Pulmonary artery endothelial cell (primary cell): ENCODE data around the gene CROCC2. TPM values are rescaled to one million over a fixed set of nuclear protein-coding genes. Genes with fewer than 3 reads are reported as not detected.
A peak's percentile ranks its signal among the peaks of the same experiment; 100 is the strongest.

Experiments
- DNase-seq: peaks from one replicate; pipeline ENCODE4 v3.0.0-alpha.2; 2011; ENCODE audit warnings: low read depth, low spot score
- total RNA-seq: library from RNA; depleted of rRNA; stranded (reverse); fragments of >200 nt; gene quantifications from 2 replicates; pipeline ENCODE4 v1.2.3, GENCODE V29; 2014

Gene CROCC2
- total RNA-seq, 1 donor from 2014 or later, result not detected

DNA sequence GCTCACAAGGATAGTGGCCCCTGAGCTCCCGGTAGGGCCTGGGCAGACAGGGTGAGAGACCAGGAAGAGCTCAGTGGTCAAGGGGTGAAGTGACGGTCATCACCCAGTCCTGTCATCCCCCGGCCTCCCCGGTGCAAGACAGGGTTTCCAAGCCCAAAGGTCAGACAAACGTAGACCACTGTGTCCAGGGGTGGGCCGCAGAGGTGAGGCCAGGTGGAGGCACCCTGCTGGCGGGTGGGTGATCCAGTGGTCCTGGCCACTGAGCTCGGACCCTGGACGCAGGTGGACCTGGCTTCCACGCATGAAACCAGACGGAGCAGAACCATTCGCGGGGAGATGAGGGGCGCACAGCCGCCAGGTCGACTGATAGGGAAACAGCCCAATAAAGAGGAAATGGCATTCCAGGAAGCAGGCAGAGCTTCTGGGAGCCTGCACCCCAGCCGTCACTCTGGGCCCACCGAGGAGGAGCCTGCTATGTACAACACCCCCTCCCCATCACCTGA is 77.9 kb downstream of the CROCC2 start:
- no peak for DNase-seq

DNA sequence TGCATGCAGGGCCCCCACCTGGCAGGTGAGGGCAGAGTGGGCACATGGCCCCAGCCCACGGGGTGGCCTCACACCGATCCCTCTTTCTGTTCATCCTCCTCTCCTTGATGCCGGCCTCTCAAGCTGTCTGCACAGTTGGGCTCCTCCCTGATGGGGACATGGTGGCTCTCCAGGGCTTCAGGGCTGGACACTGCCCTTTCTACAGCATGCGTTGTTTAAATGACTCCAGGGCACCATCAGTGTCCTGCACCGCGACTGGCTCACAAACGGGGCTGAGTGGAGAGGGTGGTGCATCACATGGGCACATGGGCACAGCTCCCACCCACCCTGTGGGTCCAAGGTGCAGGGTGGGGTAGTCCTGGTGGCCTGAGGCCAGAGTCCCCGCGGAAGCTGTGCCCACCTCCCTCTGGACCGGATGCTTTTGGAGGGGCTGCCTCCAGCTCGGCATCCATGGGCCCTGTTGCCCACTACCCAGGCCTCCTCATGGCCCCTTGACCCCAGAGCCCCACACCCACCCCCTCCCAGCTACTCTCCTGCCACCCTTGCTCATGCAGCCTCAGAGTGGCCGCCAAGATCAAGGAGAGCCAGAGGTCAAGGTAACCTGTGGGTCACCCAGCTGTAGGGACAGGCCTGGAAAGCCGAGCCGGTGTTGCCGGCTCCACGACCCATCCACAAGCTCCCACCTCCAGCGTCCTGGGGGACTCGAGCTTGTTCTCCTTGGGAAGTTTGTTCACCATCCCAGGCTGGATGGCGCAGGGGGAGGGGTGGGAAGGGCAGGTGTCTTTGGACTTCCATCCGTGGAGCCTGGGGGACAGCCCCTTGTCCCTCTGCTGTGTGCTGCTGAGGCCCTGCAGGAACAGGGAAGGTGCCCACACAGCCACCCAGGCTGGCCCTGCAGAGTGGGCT is 80.0 kb downstream of the CROCC2 start:
- no peak for DNase-seq

- DNase-seq, result no peak
These were observed 80.8 kb downstream of the CROCC2 start for GRCh38 chr2:240986787-240987411.

- DNase-seq, result no peak
These were observed 81.5 kb downstream of the CROCC2 start for GRCh38 chr2:240987588-240987987.

- DNase-seq, result no peak
These were observed 82.0 kb downstream of the CROCC2 start for GRCh38 chr2:240988146-240988545.

GRCh38 chr2:240988571-240989271 is 82.6 kb downstream of the CROCC2 start:
- DNase-seq, result no peak

DNA sequence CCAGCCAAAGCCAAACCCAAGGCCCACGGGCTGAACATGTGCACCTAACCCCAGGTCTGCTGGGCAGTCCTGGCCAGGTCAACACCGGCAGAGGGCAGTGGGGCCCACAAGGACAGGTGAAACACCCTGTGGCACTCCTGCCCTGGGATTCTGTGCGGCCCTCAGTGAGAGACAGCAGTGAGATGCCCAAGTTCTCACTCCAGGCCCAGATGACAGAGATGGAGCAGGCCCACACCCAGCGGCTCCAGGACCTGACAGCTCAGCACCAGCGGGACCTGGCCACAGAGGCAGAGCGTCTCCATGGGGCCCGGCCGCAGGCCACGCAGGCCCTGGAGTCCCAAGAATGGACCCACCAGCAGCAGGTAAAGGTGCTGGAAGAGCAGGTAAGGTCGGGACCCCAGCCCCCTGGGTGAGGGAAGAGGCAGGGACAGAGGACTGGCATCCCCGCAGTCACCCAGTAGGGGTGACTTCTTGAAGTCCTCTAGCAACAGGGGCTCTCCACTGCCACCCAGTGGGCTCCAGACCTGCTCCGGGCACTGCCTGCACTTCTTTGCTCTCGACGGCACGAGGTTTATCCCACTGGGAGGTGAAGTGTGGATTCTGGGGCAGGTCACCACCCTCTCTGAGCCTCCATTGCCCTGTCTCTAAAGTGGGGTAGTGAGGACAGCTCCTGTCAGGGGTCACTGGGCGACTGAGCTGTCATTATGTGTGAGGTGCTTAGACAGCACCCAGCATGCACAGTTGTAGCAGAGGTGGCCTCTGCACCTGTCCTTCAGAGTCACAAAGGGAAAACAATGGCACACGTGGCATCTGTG is 83.5 kb downstream of the CROCC2 start:
- DNase-seq, result no peak

DNA sequence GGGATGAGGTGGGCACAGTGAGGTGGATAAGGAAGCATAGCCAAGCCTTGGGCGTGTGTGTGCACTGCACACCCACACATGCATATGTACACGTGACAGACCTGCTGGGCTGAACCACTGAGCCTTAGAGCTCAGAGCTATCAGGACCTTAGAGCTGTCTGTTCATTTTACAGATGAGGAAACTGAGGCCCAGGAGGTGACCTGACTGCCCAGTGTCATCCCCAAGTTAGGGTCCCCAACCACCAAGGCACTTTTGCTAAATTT is 84.1 kb downstream of the CROCC2 start:
- DNase-seq, result no peak

DNA sequence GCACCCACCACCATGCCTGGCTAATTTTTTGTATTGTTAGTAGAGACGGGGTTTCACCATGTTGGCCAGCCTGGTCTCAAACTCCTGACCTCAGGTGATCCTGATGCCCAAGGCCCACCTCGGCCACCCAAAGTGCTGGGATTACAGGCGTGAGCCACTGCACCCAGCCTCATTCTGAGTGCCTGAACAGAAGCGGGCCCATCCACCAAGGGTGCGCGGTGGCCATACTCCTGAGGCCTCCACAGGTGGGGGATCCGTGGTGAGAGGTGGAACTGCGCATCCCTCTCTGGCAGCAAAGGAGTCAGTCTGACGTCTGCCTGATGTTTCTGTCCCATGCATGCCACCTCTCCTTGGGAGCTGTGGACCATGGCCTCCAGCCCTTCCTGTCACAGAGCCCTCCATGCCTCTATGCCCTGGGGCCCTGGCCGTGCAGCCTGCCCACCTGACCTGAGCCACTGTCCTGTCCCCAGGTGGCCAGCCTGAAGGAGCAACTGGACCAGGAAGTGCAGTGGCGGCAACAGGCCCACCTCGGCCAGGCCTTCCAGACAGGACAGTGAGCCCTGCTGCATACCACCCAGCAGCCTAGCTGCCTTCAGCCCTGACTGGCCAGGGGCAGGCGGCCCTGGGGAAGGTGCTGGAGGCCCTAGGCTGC is 84.7 kb downstream of the CROCC2 start:
- DNase-seq, result no peak

DNA sequence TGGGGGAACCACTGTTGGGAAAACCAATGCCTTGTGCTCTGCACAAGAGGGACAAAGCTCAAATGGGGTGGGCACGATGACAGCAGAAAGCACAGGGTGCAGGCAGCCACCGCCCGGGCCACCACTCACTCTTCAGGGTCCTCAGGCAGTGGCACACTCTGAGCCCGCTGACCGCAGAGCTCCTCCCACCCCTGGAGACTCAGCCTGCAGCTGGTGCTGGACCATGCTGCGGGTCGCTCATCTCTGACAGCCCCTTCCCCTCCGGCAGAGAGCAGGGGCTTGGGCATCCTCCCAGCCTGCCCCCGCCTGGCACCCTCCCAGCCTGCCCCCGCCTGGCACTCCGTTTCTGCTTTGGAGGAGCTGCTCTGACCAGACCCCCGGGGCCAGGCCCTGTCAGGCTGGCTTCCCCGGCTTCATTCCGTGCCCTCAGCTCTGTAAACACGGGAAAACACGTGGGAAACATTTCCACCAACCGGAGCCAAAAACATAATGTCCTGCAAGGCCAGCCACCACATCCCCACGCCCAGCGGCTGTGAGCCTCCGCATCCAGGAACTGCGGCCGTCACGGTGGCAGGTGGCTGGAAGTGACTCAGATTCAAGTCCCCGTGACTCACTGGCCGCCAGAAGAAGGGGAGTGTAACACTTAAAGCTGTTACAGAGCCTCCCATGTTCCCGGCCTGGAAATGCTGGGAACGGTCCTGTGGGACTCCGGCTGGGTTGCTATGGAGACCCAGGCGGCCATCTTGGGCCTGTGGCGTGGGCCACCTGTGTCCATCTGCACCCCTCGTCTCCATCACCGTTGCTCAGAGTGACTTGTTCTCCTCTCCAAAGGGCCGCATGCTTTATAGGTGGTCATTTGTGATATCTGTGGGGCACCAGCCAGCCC is 85.5 kb downstream of the CROCC2 start:
- DNase-seq, result peak; percentile 96

DNA sequence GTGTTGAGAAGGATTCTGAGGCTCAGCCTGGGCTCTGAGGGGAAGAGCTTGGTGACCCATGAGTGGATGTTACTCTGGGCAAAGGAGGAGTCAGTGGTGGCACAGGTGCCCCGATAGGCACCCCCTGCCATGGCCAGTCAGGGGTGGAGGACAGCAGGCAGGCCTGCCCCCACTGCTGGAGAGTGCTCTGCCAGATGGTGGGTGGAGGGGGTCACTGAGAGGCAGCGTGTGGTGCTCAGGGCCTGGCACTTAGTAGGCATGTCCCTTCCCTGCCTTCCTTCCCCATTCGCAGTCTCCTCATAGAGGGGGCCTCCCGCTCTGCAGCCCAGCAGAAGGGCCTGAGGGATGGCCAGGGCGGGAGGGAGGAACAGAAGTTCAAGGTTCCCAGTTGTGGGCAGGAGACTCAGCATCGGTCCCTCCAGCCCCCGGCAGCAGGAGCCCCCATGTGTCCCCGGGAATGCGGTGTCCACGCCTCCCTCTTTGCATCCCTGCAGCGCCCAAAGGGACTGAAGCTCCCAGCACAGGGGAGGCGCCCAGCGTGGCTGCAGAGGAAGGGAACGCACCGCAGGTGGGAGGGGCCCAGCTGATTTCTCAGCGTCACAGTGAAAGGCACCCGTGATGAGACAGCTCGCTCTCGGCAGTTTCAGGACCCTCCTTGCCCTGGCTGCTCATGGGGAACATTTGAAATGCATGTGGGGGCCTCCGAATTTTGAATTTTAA is 86.6 kb downstream of the CROCC2 start:
- no peak for DNase-seq

- DNase-seq, result no peak
These were observed 87.5 kb downstream of the CROCC2 start for GRCh38 chr2:240993446-240994170.

GRCh38 chr2:240994171-240994896 is 88.2 kb downstream of the CROCC2 start:
- DNase-seq, result no peak

DNA sequence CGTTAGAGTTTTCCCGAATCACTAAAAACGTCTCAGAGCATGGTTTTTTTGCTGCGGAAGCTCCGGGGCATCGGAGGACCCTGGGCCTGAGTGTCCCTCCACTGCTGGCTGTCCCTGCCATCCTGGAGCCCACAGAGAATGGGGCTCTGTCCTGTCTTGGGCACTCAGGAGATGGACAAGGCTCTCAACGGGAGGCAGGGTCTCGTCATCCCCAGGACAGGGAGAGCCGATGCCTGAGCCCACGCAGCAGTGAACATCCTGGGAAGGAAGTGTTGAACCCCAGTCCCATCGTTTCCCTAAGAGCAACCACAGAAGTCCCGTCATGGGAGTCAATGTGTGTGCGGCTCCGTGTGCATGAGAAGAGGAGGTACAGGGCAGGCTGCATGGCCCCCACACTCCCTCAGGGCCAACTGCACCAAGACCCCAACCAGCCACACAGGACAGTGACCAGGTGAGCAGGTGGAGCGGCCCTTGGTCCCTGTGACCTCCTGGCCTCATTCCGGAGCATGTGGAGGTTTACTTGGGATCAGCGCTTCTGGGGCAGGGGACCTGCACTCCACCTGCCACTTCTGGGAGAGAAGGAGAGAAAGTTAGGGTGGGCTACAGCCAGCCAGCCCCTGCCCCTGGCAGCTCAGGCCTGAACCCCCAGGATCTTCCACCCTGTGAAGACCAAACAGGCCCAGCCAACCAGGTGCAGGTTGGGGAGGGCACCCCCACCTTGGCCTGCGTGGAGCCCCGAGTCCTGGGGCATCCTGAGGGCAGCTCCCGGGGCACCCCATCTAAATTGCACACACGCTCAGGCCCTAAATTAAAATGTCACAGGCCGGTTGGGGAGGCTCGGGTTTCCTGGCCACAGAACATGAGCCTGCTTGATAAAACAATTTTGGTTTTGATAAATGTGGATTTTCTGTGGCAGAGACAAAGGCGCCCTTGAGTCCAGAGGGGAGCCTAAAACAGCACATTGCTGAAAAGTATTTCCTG is 89.2 kb downstream of the CROCC2 start:
- DNase-seq, result no peak

- DNase-seq, result no peak
These were observed 90.2 kb downstream of the CROCC2 start for GRCh38 chr2:240996161-240996833.

DNA sequence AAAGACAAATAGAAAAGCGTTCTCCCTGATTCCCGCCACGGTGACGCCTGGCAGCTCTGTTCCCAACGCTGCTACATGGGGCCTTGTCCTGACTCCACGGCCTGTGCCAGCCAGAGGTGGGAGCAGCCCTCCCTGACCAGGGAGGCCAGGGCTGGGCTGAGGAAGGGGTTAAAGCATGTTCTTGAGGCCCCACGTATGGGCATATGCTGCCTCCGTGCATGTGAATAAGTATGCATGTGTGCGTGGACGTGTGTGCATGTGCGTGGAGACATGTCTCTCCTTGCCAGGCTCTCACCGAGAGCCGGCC is 90.7 kb downstream of the CROCC2 start:
- no peak for DNase-seq
